Mesothelial cell of epicardium (in vitro differentiated cells): ENCODE data around the gene LY6G5B. TPM values are rescaled to one million over a fixed set of nuclear protein-coding genes. Genes with fewer than 3 reads are reported as not detected.

Source experiments
- DNase-seq, 2 experiments: peaks; one replicate each; pipeline ENCODE4 v3.0.0; 2021; ENCODE audit warnings: low spot score in 2 of 2; ENCODE audit not compliant: unreplicated experiment in 2 of 2
- H3K27ac Mint-ChIP-seq: 2 replicates; pipeline ENCODE4 v1.8.0; 2021; ENCODE audit warnings: mixed read lengths
- H3K27me3 Mint-ChIP-seq: 2 replicates; pipeline ENCODE4 v1.8.0; 2021; ENCODE audit warnings: low read depth, mixed read lengths
- H3K36me3 Mint-ChIP-seq: 2 replicates; pipeline ENCODE4 v1.8.0; 2021; ENCODE audit warnings: mixed read lengths
- H3K4me1 Mint-ChIP-seq: 2 replicates; pipeline ENCODE4 v1.8.0; 2021; ENCODE audit warnings: mixed read lengths
- H3K4me3 Mint-ChIP-seq: 2 replicates; pipeline ENCODE4 v1.8.0; 2021; ENCODE audit warnings: mild to moderate bottlenecking, moderate library complexity, mixed read lengths
- H3K9me3 Mint-ChIP-seq: 2 replicates; pipeline ENCODE4 v1.8.0; 2021; ENCODE audit warnings: mixed read lengths
- CTCF ChIP-seq: fragments of 200-600 bp; sonication (generic); IDR thresholded peaks from one replicate; pipeline ENCODE4 v1.5.0; 2021; ENCODE audit warnings: antibody characterized with exemption; ENCODE audit not compliant: unreplicated experiment
- total RNA-seq: library from RNA; stranded (reverse); gene quantifications from 3 replicates; pipeline ENCODE4 v1.2.1, GENCODE V29; 2021

The LY6G5B gene
- total RNA-seq, 1 donor from 2014 or later = 36.5 TPM

GRCh38 chr6:31712296-31712695 is 42.5 kb downstream of the LY6G5B start:
- TF ChIP-seq CTCF = no peak
- H3K9me3 Mint-ChIP-seq = no peaks in the 10 kb centered on the region
- no peak overlapping the region for H3K4me3 Mint-ChIP-seq
- no peaks in the 10 kb centered on the region for H3K36me3 Mint-ChIP-seq
- peak overlapping the region; percentile 69 for H3K27ac Mint-ChIP-seq
- peaks cover 28% of the 10 kb centered on the region for H3K4me1 Mint-ChIP-seq
- no peaks in the 10 kb centered on the region for H3K27me3 Mint-ChIP-seq
- DNase-seq = no peak

GRCh38 chr6:31713465-31713864 is 43.7 kb downstream of the LY6G5B start:
- DNase-seq = no peak

GRCh38 chr6:31713991-31714684 is 44.4 kb downstream of the LY6G5B start:
- peak overlapping the region; percentile 99 for H3K27ac Mint-ChIP-seq
- H3K4me3 Mint-ChIP-seq = no peak overlapping the region
- H3K9me3 Mint-ChIP-seq = no peaks in the 10 kb centered on the region
- H3K27me3 Mint-ChIP-seq = no peaks in the 10 kb centered on the region
- peaks cover 45% of the 10 kb centered on the region for H3K4me1 Mint-ChIP-seq
- no peak for TF ChIP-seq CTCF
- DNase-seq = no peak
- H3K36me3 Mint-ChIP-seq = no peaks in the 10 kb centered on the region

More at GRCh38 chr6:31713465-31713864, 43.7 kb downstream of the LY6G5B start:
- no peaks in the 10 kb centered on the region for H3K9me3 Mint-ChIP-seq
- H3K27me3 Mint-ChIP-seq = no peaks in the 10 kb centered on the region
- H3K4me3 Mint-ChIP-seq = no peak overlapping the region
- H3K27ac Mint-ChIP-seq = peak overlapping the region; percentile 99
- no peaks in the 10 kb centered on the region for H3K36me3 Mint-ChIP-seq
- peaks cover 40% of the 10 kb centered on the region for H3K4me1 Mint-ChIP-seq
- no peak for TF ChIP-seq CTCF

- Mint-ChIP-seq H3K4me1 (peaks cover 50% of the 10 kb centered on the region), H3K9me3 (no peaks in the 10 kb centered on the region), H3K4me3 (no peak within 1 kb of the TSS), H3K27me3 (no peaks in the 10 kb centered on the region), H3K27ac (peak within 1 kb of the TSS; percentile 99), H3K36me3 (no peaks in the 10 kb centered on the region)
- no peak for DNase-seq
- no peak for TF ChIP-seq CTCF
Measured at GRCh38 chr6:31715022-31715958, 45.5 kb downstream of the LY6G5B start, which contains the start of gene LY6G6D. TSS of gene LY6G6D (plus strand) at chr6:31715348. CDS start at chr6:31715356, 8 bp downstream.

- TF ChIP-seq CTCF = no peak
- Mint-ChIP-seq H3K9me3 (no peaks in the 10 kb centered on the region), H3K27me3 (no peaks in the 10 kb centered on the region), H3K36me3 (peaks cover 1% of the 10 kb centered on the region), H3K4me3 (no peak overlapping the region), H3K27ac (peak overlapping the region; percentile 81), H3K4me1 (peaks cover 46% of the 10 kb centered on the region)
- no peak for DNase-seq
Measured at GRCh38 chr6:31717499-31718222, 47.9 kb downstream of the LY6G5B start.
